Measurements from ENCODE around the gene POLR1E. TPM values are rescaled to one million over a fixed set of nuclear protein-coding genes. Genes with fewer than 3 reads are reported as not detected.

Gene POLR1E
- total and polyA plus RNA-seq, 2 of the 8 experiments (the other 6 are each of a cell fraction or from before 2014, with no cell fraction given) = 16.0 to 40.0 TPM

- no peak overlapping the region for H3K27ac ChIP-seq (ENCODE audit: low read depth, low read length)
- no peak overlapping the region for H3K9ac ChIP-seq (replicated peaks in 1 of 4; ENCODE audit: extremely low read depth in 1 of 4, low read depth in 3 of 4, low read length in 3 of 4)
- no peak overlapping the region for H4K5ac ChIP-seq (ENCODE audit: insufficient read length, low read depth, low read length)
- no peaks in the 10 kb centered on the region for H3K23me2 ChIP-seq (ENCODE audit: low read depth, low read length)
- H3K79me1 ChIP-seq (ENCODE audit: low read depth, low read length) = peaks cover 4% of the 10 kb centered on the region
- no peaks in the 10 kb centered on the region for H3K27me3 ChIP-seq (replicated peaks in 1 of 4; ENCODE audit: control insufficient read depth in 3 of 4, extremely low read depth in 1 of 4, insufficient read depth in 3 of 4, low read length in 3 of 4)
- no peak overlapping the region for H3K23ac ChIP-seq (ENCODE audit: insufficient read length)
- H2BK5ac ChIP-seq (ENCODE audit: low read depth, low read length) = no peak overlapping the region
- ChIA-PET CTCF (ENCODE audit: partially characterized antibody) (interaction anchor here (1.4 to 1.7 kb wide), 2 partner anchors 36 to 40 kb away, joined by 3 to 4 read pairs; no protein-coding TSS in a partner anchor), POLR2A (ENCODE audit: partially characterized antibody) (interaction anchor here (1.4 to 3.1 kb wide), 2 partner anchors 11 to 20 kb away, joined by 5 to 14 read pairs; no protein-coding TSS in a partner anchor)
- H3K4me1 ChIP-seq (replicated peaks in 1 of 4; ENCODE audit: control insufficient read depth in 3 of 4, insufficient read depth in 4 of 4, low read length in 3 of 4) = no peaks in the 10 kb centered on the region; a peak in 1 of 7 replicates
- no peak overlapping the region for H3K4me2 ChIP-seq (ENCODE audit: insufficient read depth in 1 of 2, low read depth in 2 of 2, low read length in 2 of 2)
- no peak overlapping the region for H3K18ac ChIP-seq (ENCODE audit: extremely low read depth, low read length)
- no peak overlapping the region for H3K4me3 ChIP-seq (ENCODE audit: extremely low read depth in 1 of 4, insufficient read depth in 2 of 4, low read depth in 3 of 4, low read length in 4 of 4)
- no peak overlapping the region for H2AK5ac ChIP-seq (ENCODE audit: low read depth, low read length)
- H2BK120ac ChIP-seq (replicated peaks; ENCODE audit: low read depth, low read length) = no peak overlapping the region
- no peak overlapping the region for H2AFZ ChIP-seq (ENCODE audit: low read length)
- no peaks in the 10 kb centered on the region for H3K9me3 ChIP-seq (ENCODE audit: insufficient read depth in 2 of 2, low read depth in 1 of 2, low read length in 1 of 2)
- FAIRE-seq (no peak), DNase-seq (ENCODE audit: low read depth in 1 of 2, low spot score in 2 of 2) (no peak)
- H3K56ac ChIP-seq (replicated peaks; ENCODE audit: insufficient read length, low read depth, low read length) = no peak overlapping the region
- no peak overlapping the region for H2BK15ac ChIP-seq (ENCODE audit: low read length)
- H4K8ac ChIP-seq (ENCODE audit: extremely low read depth, insufficient read depth, low read length) = no peak overlapping the region
- no peak overlapping the region for H3K14ac ChIP-seq (ENCODE audit: insufficient read length)
- H2BK20ac ChIP-seq (ENCODE audit: low read length) = no peak overlapping the region
- peaks cover 2 to 6% (median 5%) of the 10 kb centered on the region in 4 experiments; a peak in 5 of 8 replicates for H3K36me3 ChIP-seq (ENCODE audit: control insufficient read depth in 2 of 4, insufficient read depth in 4 of 4, low read length in 3 of 4)
- no peak overlapping the region for H3K4ac ChIP-seq (replicated peaks; ENCODE audit: insufficient read length, low read depth, low read length)
- H4K91ac ChIP-seq (replicated peaks; ENCODE audit: insufficient read length, low read length) = no peak overlapping the region
- peaks cover 2 to 10% of the 10 kb centered on the region in 2 experiments for H4K20me1 ChIP-seq (replicated peaks in 1 of 2; ENCODE audit: control insufficient read depth in 1 of 2, insufficient read depth in 2 of 2, low read length in 2 of 2)
- no peak overlapping the region for H2BK12ac ChIP-seq (ENCODE audit: low read depth, low read length)
- peaks cover 0 to 75% of the 10 kb centered on the region in 2 experiments; a peak in 3 of 4 replicates for H3K79me2 ChIP-seq (ENCODE audit: control insufficient read depth in 1 of 2, insufficient read depth in 2 of 2, low read length in 2 of 2)
- TF ChIP-seq EP300 (IDR thresholded peaks at IDR 0.05; ENCODE audit: borderline replicate concordance in 1 of 2, low read depth in 2 of 2, low read length in 2 of 2) = no peak
- TF ChIP-seq ATF2 (IDR thresholded peaks at IDR 0.05; ENCODE audit: low read length) = no peak
- TF ChIP-seq MAFK (IDR thresholded peaks at IDR 0.05; ENCODE audit: low read depth, low read length) = no peak
- TF ChIP-seq GABPA (IDR thresholded peaks at IDR 0.05; ENCODE audit: borderline replicate concordance, insufficient read depth, low read length) = no peak
- TF ChIP-seq PHF8 (conservative IDR thresholded peaks at IDR 0.05; ENCODE audit: low read depth, low read length) = no peak
- no peak for TF ChIP-seq RXRA (IDR thresholded peaks at IDR 0.05; ENCODE audit: insufficient read depth, low read depth, low read length)
- TF ChIP-seq HDAC6 (IDR thresholded peaks at IDR 0.05; ENCODE audit: low read depth, low read length) = no peak
- no peak for TF ChIP-seq GTF2F1 (IDR thresholded peaks at IDR 0.05; ENCODE audit: borderline replicate concordance, low read depth, low read length)
- no peak for TF ChIP-seq E2F6 (IDR thresholded peaks at IDR 0.05)
- no peak for TF ChIP-seq CREB1 (IDR thresholded peaks at IDR 0.05)
- TF ChIP-seq SIN3A (conservative IDR thresholded peaks at IDR 0.05 in 1 of 2, IDR thresholded peaks at IDR 0.05 in 1 of 2; ENCODE audit: low read depth in 1 of 2, low read length in 2 of 2) = no peak
- TF ChIP-seq BRCA1 (IDR thresholded peaks at IDR 0.05; ENCODE audit: low read depth, low read length) = no peak
Measured at GRCh38 chr9:37447111-37447510, 38.6 kb upstream of the POLR1E start.

Data from H1 (cell line).